ENCODE data around the gene RGS11. TPM values are rescaled to one million over a fixed set of nuclear protein-coding genes. Genes with fewer than 3 reads are reported as not detected.
A peak's percentile ranks its signal among the peaks of the same experiment; 100 is the strongest.

RGS11 gene
- 10 to 100 TPM; 20.8 to 59.0 (median 29.7) TPM for total RNA-seq

DNA sequence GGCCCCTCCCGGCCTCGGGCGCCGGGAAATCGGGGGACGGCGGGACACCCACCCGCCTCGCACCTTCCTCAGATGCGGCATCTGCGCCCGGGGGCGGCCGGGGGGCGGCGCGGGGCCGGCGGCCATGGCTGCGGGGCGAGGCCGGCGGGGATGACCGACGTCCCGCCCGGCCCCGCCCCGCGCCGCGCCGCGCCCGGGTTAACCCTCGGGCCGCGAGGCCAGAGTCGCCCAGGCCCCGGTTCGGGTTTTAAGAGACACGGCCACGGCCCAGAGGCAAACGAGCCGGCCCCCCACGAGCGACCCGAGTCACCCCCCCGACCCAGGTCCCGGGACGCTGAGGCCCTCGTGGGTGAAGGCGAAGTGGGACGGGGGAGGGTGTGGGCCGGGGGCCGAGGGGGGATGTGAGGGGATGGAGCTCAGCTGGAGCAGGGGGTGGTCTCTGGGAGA is at the start of gene RGS11:
RGS11 (minus strand) TSS at position 159 of the 447 bp plus-strand sequence; CDS start at position 126, 33 bp downstream.
- no peaks in the 10 kb centered on the region for H3K9me3 ChIP-seq
- peaks cover 0 to 27% (median 10%) of the 10 kb centered on the region in 4 donors for H3K4me1 ChIP-seq
- peaks cover 0 to 8% (median 0%) of the 10 kb centered on the region in 3 donors for H3K36me3 ChIP-seq
- 2 to 4% methylated on average over 34 to 51 of the region's 56 CpGs for WGBS, 2 donors
- TF ChIP-seq, protein P1, sequence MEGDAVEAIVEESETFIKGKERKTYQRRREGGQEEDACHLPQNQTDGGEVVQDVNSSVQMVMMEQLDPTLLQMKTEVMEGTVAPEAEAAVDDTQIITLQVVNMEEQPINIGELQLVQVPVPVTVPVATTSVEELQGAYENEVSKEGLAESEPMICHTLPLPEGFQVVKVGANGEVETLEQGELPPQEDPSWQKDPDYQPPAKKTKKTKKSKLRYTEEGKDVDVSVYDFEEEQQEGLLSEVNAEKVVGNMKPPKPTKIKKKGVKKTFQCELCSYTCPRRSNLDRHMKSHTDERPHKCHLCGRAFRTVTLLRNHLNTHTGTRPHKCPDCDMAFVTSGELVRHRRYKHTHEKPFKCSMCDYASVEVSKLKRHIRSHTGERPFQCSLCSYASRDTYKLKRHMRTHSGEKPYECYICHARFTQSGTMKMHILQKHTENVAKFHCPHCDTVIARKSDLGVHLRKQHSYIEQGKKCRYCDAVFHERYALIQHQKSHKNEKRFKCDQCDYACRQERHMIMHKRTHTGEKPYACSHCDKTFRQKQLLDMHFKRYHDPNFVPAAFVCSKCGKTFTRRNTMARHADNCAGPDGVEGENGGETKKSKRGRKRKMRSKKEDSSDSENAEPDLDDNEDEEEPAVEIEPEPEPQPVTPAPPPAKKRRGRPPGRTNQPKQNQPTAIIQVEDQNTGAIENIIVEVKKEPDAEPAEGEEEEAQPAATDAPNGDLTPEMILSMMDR (IDR thresholded peaks at IDR 0.05), result no peak
- peaks cover 0 to 23% of the 10 kb centered on the region in 2 donors for H3K27me3 ChIP-seq
- H3K27ac ChIP-seq, result peak within 1 kb of the TSS in 3 of 4 donors; percentile 20 to 73 (median 48)
- H3K4me3 ChIP-seq, result peak within 1 kb of the TSS; percentile 34 to 64 (median 40)
- DNase-seq (ENCODE audit: low spot score in 2 of 2), result no peak

DNA sequence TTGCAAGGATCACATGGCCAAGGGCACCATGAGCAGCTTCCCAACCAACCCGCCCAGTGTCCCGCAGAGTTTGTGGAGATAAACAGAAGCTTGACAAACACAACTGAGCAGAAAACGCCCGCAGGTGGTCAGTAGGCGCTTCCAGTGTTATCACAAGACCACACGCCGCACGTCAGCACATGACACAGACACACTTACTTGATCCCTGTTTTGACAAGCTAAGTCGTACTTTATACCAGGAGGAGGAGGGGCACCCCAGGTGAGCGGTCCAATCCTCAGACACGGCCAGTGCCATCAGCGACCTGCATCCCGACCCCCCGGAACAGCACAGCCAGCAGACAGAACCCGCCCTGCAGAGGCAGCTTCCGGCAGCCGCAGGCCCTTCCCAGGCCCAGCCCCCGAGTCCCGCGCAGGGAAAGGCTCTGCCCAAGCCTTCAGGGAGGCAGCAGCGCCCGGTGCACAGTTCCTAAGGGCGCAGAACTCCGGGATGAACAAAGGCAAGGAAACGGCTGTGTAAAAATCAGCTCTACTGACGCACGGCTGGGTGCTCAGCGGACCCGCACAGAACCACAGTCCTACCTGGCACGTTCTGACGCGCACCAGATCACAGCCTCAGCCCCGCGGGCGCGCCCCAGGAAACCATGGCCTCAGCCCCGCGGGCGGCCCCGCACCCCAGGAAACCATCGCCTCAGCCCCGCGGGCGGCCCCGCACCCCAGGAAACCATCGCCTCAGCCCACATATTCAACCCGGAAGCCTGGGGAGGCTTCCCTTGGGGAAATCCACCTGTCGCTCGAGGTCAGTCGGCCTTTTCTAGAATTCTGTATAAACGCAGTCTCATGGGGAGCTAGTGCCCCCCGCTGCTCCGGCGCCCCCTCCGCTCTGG is 48.9 kb upstream of the RGS11 start:
- no peaks in the 10 kb centered on the region for H3K9me3 ChIP-seq
- H3K27ac ChIP-seq, result peak overlapping the region in 1 of 4 donors; percentile 30
- H3K4me1 ChIP-seq, result peaks cover 0 to 37% (median 22%) of the 10 kb centered on the region in 4 donors
- peak overlapping the region in 2 of 4 donors; percentile 12 to 18 for H3K4me3 ChIP-seq
- H3K27me3 ChIP-seq, result no peaks in the 10 kb centered on the region
- no peaks in the 10 kb centered on the region for H3K36me3 ChIP-seq
- TF ChIP-seq, protein P1 (IDR thresholded peaks at IDR 0.05), result no peak
- TF ChIP-seq EP300 (IDR thresholded peaks at IDR 0.05) (no peak), POLR2A (IDR thresholded peaks at IDR 0.05) (no peak)
- no peak for DNase-seq (ENCODE audit: low spot score in 2 of 2)
- whole genome bisulfite sequencing, 2 donors, result 66 to 67% methylated on average over 33 to 46 of the region's 55 CpGs

DNA sequence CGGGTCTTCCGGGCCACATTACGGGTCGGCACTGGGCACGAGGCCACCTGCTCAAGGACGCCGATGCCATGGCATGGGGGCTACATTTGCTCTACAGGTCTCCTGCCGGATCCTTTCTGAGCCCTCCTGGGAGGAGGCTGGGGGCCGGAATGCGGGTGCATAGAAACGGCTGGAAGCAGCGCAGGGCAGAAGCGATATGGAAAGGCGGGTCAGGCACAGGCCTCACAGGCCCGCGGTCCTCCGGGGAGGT is 48.4 kb upstream of the RGS11 start:
- no peak overlapping the region for H3K27ac ChIP-seq
- TF ChIP-seq EP300 (IDR thresholded peaks at IDR 0.05) (no peak), POLR2A (IDR thresholded peaks at IDR 0.05) (no peak)
- TF ChIP-seq, protein P1 (IDR thresholded peaks at IDR 0.05), result no peak
- no peak overlapping the region for H3K4me3 ChIP-seq
- peaks cover 0 to 5% (median 0%) of the 10 kb centered on the region in 3 donors for H3K36me3 ChIP-seq
- H3K27me3 ChIP-seq, result no peaks in the 10 kb centered on the region
- H3K4me1 ChIP-seq, result peaks cover 0 to 37% (median 22%) of the 10 kb centered on the region in 4 donors
- DNase-seq (ENCODE audit: low spot score in 2 of 2), result no peak
- WGBS, 2 donors, result 85 to 87% methylated on average over 13 to 17 of the region's 17 CpGs
- H3K9me3 ChIP-seq, result no peaks in the 10 kb centered on the region

DNA sequence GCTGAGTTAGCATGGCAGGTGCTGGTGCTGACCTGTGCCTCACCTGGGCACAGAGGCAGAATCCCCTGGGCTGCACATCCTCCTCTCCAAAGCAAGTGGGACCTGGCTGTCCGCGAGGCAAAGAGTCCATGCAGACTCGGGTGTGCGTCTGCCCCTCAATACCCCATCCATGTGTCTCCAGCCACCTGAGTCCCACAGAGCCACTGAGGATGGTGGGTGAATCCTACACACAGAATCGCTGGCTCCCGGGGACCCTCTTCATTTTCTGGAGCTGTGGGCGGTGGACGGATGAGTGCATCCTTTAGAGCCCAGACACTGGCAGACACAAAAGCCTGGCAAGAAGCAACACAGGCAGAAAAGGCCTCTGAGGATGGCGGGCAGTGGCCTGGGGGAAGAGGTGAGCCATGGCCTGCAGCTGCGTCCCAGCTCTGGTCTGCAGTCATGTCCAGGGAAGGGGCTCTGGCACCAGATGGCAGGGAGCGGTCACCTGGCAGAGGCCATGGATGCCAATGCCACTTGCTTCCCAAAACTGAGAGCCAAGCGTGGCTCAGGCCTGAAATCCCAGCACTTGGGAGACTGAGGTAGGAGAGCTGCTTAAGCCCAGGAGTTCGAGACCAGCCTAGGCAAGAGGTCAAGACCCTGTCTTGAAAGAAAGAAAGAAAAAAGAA is 46.9 kb upstream of the RGS11 start:
- Histone ChIP-seq H3K27me3 (no peaks in the 10 kb centered on the region), H3K4me3 (no peak overlapping the region), H3K9me3 (no peaks in the 10 kb centered on the region), H3K36me3 (peaks cover 0 to 14% (median 0%) of the 10 kb centered on the region in 3 donors), H3K4me1 (peaks cover 0 to 28% (median 16%) of the 10 kb centered on the region in 4 donors), H3K27ac (no peak overlapping the region)
- TF ChIP-seq, protein P1 (IDR thresholded peaks at IDR 0.05), result no peak
- TF ChIP-seq EP300 (IDR thresholded peaks at IDR 0.05), result no peak
- no peak for TF ChIP-seq POLR2A (IDR thresholded peaks at IDR 0.05)
- WGBS, 2 donors, result 84 to 85% methylated on average over 13 of the region's 13 CpGs
- no peak for DNase-seq (ENCODE audit: low spot score in 2 of 2)

DNA sequence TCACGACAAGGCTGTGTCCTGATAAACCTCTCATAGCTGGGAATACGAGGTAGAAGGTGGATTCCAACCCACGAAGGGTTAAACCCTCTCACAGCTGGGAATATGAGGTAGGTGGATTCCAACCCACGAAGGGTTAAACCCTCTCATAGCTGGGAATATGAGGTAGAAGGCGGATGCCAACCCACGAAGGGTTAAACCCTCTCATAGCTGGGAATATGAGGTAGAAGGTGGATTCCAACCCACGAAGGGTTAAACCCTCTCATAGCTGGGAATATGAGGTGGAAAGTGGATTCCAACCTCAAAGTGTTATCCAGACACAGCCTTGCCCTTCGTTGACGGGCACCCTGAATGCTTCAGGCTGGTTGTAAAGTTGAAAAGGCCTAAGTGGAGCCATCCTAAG is 45.8 kb upstream of the RGS11 start:
- Histone ChIP-seq H3K4me1 (peaks cover 0 to 17% (median 8%) of the 10 kb centered on the region in 4 donors), H3K9me3 (no peaks in the 10 kb centered on the region), H3K27ac (no peak overlapping the region), H3K36me3 (peaks cover 0 to 20% (median 0%) of the 10 kb centered on the region in 3 donors), H3K27me3 (no peaks in the 10 kb centered on the region), H3K4me3 (no peak overlapping the region)
- TF ChIP-seq EP300 (IDR thresholded peaks at IDR 0.05), result no peak
- TF ChIP-seq, protein P1 (IDR thresholded peaks at IDR 0.05), result no peak
- 63 to 69% methylated on average over 9 of the region's 9 CpGs for WGBS, 2 donors
- no peak for DNase-seq (ENCODE audit: low spot score in 2 of 2)
